ENCODE results near the gene CMKLR1.

The CMKLR1 gene

GRCh38 chr12:108257610-108258106 is 81.5 kb downstream of the CMKLR1 start:
- DNase-seq, result no peak

- DNase-seq, result peak; percentile 36 to 68
These were observed 82.1 kb downstream of the CMKLR1 start for GRCh38 chr12:108257004-108257403.

- no peak for DNase-seq
These were observed 83.9 kb downstream of the CMKLR1 start for GRCh38 chr12:108255252-108255602.

- no peak for DNase-seq
These were observed 84.4 kb downstream of the CMKLR1 start for GRCh38 chr12:108254517-108255251.

GRCh38 chr12:108254030-108254429 is 85.1 kb downstream of the CMKLR1 start:
- DNase-seq, result no peak

- DNase-seq, result peak; percentile 16 to 68
These were observed 85.6 kb downstream of the CMKLR1 start for GRCh38 chr12:108253540-108253939.

- DNase-seq, result no peak
These were observed 86.6 kb downstream of the CMKLR1 start for GRCh38 chr12:108252523-108252922.

GRCh38 chr12:108248011-108248410 is 91.1 kb downstream of the CMKLR1 start:
- DNase-seq, result no peak

GRCh38 chr12:108247130-108247529 is 92.0 kb downstream of the CMKLR1 start:
- no peak for DNase-seq

GRCh38 chr12:108241986-108242703 is 97.0 kb downstream of the CMKLR1 start:
- DNase-seq, result no peak

- no peak for DNase-seq
These were observed 98.2 kb downstream of the CMKLR1 start for GRCh38 chr12:108240928-108241327.

GRCh38 chr12:108240027-108240785 is 98.9 kb downstream of the CMKLR1 start:
- peak in 1 of 2 experiments; percentile 32 for DNase-seq

GRCh38 chr12:108239378-108239777 is 99.7 kb downstream of the CMKLR1 start:
- no peak for DNase-seq

- no peak for DNase-seq
These were observed 100.6 kb downstream of the CMKLR1 start for GRCh38 chr12:108238474-108238873.

Measured in NCI-H524 (cell line).